H1 (cell line): ENCODE results near the gene BTNL2. TPM values are rescaled to one million over a fixed set of nuclear protein-coding genes. Genes with fewer than 3 reads are reported as not detected.

ENCODE experiments used
- CTCF ChIA-PET: fragments of 300-600 bp; sonication (Branson Sonifier 250); formaldehyde crosslinking; loops from one replicate; lab custom pipeline; 2021; ENCODE audit not compliant: partially characterized antibody; lab: Charles Lee
- POLR2A ChIA-PET: fragments of 300-600 bp; sonication (Branson Sonifier 250); formaldehyde crosslinking; loops from one replicate; lab custom pipeline; 2021; ENCODE audit warnings: inconsistent platforms; ENCODE audit not compliant: partially characterized antibody; lab: Charles Lee
- DNase-seq, 2 experiments: peaks; one replicate each; pipeline versions ENCODE4 v3.0.0 to v3.0.0-alpha.2; 2010 to 2022; ENCODE audit warnings: low spot score in 2 of 2, low read depth in 1 of 2, mixed read lengths in 1 of 2
- FAIRE-seq: peaks from 2 replicates; lab custom pipeline; 2011; peaks lifted over from hg19 to GRCh38; lab: Jason Lieb, UNC
- H2AFZ ChIP-seq: 2 replicates; pipeline ENCODE4 v1.8.1; 2012; ENCODE audit warnings: low read length, inconsistent platforms
- H2AK5ac ChIP-seq: 2 replicates; pipeline ENCODE4 v1.6.1; 2013; ENCODE audit warnings: low read depth, low read length
- H2BK120ac ChIP-seq: replicated peaks from 2 replicates; pipeline ENCODE3; 2013; ENCODE audit warnings: low read depth, low read length, inconsistent platforms
- H2BK12ac ChIP-seq: 2 replicates; pipeline ENCODE4 v1.6.1; 2013; ENCODE audit warnings: low read depth, low read length
- H2BK15ac ChIP-seq: 2 replicates; pipeline ENCODE4 v1.6.1; 2013; ENCODE audit warnings: low read length
- H2BK20ac ChIP-seq: 2 replicates; pipeline ENCODE4 v1.6.1; 2013; ENCODE audit warnings: low read length
- H2BK5ac ChIP-seq: 2 replicates; pipeline ENCODE4 v1.6.1; 2013; ENCODE audit warnings: low read depth, low read length
- H3K14ac ChIP-seq: 2 replicates; pipeline ENCODE4 v1.6.1; 2013; ENCODE audit warnings: inconsistent platforms; ENCODE audit not compliant: insufficient read length
- H3K18ac ChIP-seq: 2 replicates; pipeline ENCODE4 v1.6.1; 2013; ENCODE audit warnings: low read length; ENCODE audit errors: extremely low read depth
- H3K23ac ChIP-seq: 2 replicates; pipeline ENCODE4 v1.6.1; 2013; ENCODE audit warnings: inconsistent platforms; ENCODE audit not compliant: insufficient read length
- H3K23me2 ChIP-seq: 2 replicates; pipeline ENCODE4 v1.6.1; 2013; ENCODE audit warnings: low read depth, low read length
- H3K27ac ChIP-seq: 2 replicates; pipeline ENCODE4 v1.6.1; 2011; ENCODE audit warnings: low read depth, low read length, inconsistent platforms
- H3K27me3 ChIP-seq, 4 experiments: replicated peaks in 1 of 4; 1 replicate in 1 of 4; 2 replicates in 3 of 4; pipeline versions ENCODE4 v1.6.1 to v1.8.1; 2011 to 2013; ENCODE audit warnings: low read length in 3 of 4, mild to moderate bottlenecking in 3 of 4, inconsistent platforms in 2 of 4, mixed read lengths in 2 of 4, moderate library complexity in 1 of 4; ENCODE audit not compliant: control insufficient read depth in 3 of 4, insufficient read depth in 3 of 4; ENCODE audit errors: extremely low read depth in 1 of 4
- H3K36me3 ChIP-seq, 4 experiments: 2 replicates each; pipeline versions ENCODE4 v1.6.1 to v1.8.1; 2011 to 2013; ENCODE audit warnings: mild to moderate bottlenecking in 4 of 4, low read length in 3 of 4, moderate library complexity in 2 of 4, control low read depth in 1 of 4, inconsistent platforms in 1 of 4; ENCODE audit not compliant: insufficient read depth in 4 of 4, control insufficient read depth in 2 of 4
- H3K4ac ChIP-seq: replicated peaks from 2 replicates; pipeline ENCODE3; 2013; ENCODE audit warnings: low read length, low read depth, mixed read lengths, inconsistent platforms; ENCODE audit not compliant: insufficient read length
- H3K4me1 ChIP-seq, 4 experiments: replicated peaks in 1 of 4; 1 replicate in 1 of 4; 2 replicates in 3 of 4; pipeline versions ENCODE4 v1.6.1 to v1.8.1; 2011 to 2013; ENCODE audit warnings: low read length in 3 of 4, inconsistent platforms in 2 of 4, mixed read lengths in 1 of 4; ENCODE audit not compliant: insufficient read depth in 4 of 4, control insufficient read depth in 3 of 4
- H3K4me2 ChIP-seq, 2 experiments: 2 replicates each; pipeline versions ENCODE4 v1.6.1 to v1.8.1; 2011 to 2013; ENCODE audit warnings: low read depth in 2 of 2, low read length in 2 of 2, control low read depth in 1 of 2, inconsistent platforms in 1 of 2, mild to moderate bottlenecking in 1 of 2; ENCODE audit not compliant: insufficient read depth in 1 of 2
- H3K4me3 ChIP-seq, 4 experiments: fragments of 200-600, 300-600 bp in 1 of 4; sonication (generic), shearing (Covaris generic), sonication (Bioruptor Twin) in 1 of 4; 2 replicates each; pipeline versions ENCODE4 v1.5.1 to v1.8.1; 2011 to 2016; ENCODE audit warnings: low read length in 4 of 4, low read depth in 3 of 4, control low read depth in 2 of 4, inconsistent platforms in 2 of 4, mild to moderate bottlenecking in 2 of 4, mixed read lengths in 1 of 4, moderate library complexity in 1 of 4; ENCODE audit not compliant: insufficient read depth in 2 of 4; ENCODE audit errors: extremely low read depth in 1 of 4
- H3K56ac ChIP-seq: replicated peaks from 2 replicates; pipeline ENCODE3; 2013; ENCODE audit warnings: low read depth, mild to moderate bottlenecking, mixed read lengths, low read length, inconsistent platforms; ENCODE audit not compliant: insufficient read length
- H3K79me1 ChIP-seq: 2 replicates; pipeline ENCODE4 v1.6.1; 2013; ENCODE audit warnings: low read depth, low read length, control low read depth
- H3K79me2 ChIP-seq, 2 experiments: 2 replicates each; pipeline versions ENCODE4 v1.6.1 to v1.8.1; 2012 to 2013; ENCODE audit warnings: low read length in 2 of 2, mild to moderate bottlenecking in 2 of 2, inconsistent platforms in 1 of 2; ENCODE audit not compliant: insufficient read depth in 2 of 2, control insufficient read depth in 1 of 2
- H3K9ac ChIP-seq, 4 experiments: replicated peaks in 1 of 4; 1 replicate in 1 of 4; 2 replicates in 3 of 4; pipeline versions ENCODE4 v1.6.1 to v1.8.1; 2011 to 2013; ENCODE audit warnings: low read depth in 3 of 4, low read length in 3 of 4, control low read depth in 2 of 4, mild to moderate bottlenecking in 2 of 4, moderate library complexity in 2 of 4, inconsistent platforms in 1 of 4; ENCODE audit errors: extremely low read depth in 1 of 4
- H3K9me3 ChIP-seq, 2 experiments: 2 replicates each; pipeline versions ENCODE4 v1.6.1 to v1.8.1; 2012 to 2013; ENCODE audit warnings: mild to moderate bottlenecking in 2 of 2, moderate library complexity in 2 of 2, control low read depth in 1 of 2, inconsistent platforms in 1 of 2, low read depth in 1 of 2, low read length in 1 of 2, mixed read lengths in 1 of 2; ENCODE audit not compliant: insufficient read depth in 2 of 2
- H4K20me1 ChIP-seq, 2 experiments: replicated peaks in 1 of 2; 2 replicates each; pipeline versions ENCODE3 to v1.8.1; 2011 to 2013; ENCODE audit warnings: inconsistent platforms in 2 of 2, low read length in 2 of 2, mild to moderate bottlenecking in 1 of 2; ENCODE audit not compliant: insufficient read depth in 2 of 2, control insufficient read depth in 1 of 2
- H4K5ac ChIP-seq: 2 replicates; pipeline ENCODE4 v1.6.1; 2013; ENCODE audit warnings: low read length, low read depth, mixed read lengths, inconsistent platforms; ENCODE audit not compliant: insufficient read length
- H4K8ac ChIP-seq: 2 replicates; pipeline ENCODE4 v1.8.0; 2013; ENCODE audit warnings: mild to moderate bottlenecking, moderate library complexity, low read length, inconsistent platforms; ENCODE audit not compliant: insufficient read depth; ENCODE audit errors: extremely low read depth
- H4K91ac ChIP-seq: replicated peaks from 2 replicates; pipeline ENCODE3; 2013; ENCODE audit warnings: low read length, mixed read lengths, inconsistent platforms; ENCODE audit not compliant: insufficient read length
- CHD1 ChIP-seq: IDR thresholded peaks from 2 replicates; pipeline ENCODE4 v1.6.1; 2012; ENCODE audit warnings: low read depth, low read length, improper control_type of control experiment
- EGR1 ChIP-seq: IDR thresholded peaks from 2 replicates; pipeline ENCODE4 v1.6.1; 2011; ENCODE audit warnings: low read depth, low read length, borderline replicate concordance
- HDAC6 ChIP-seq: IDR thresholded peaks from one replicate; pipeline ENCODE4 v1.7.1; 2012; ENCODE audit warnings: low read depth, mild to moderate bottlenecking, inconsistent platforms, low read length, moderate library complexity
- NANOG ChIP-seq: IDR thresholded peaks from 2 replicates; pipeline ENCODE4 v1.6.1; 2011; ENCODE audit warnings: low read length, low read depth, mild to moderate bottlenecking, inconsistent platforms; ENCODE audit not compliant: insufficient read depth, poor library complexity, severe bottlenecking
- NRF1 ChIP-seq: IDR thresholded peaks from 2 replicates; pipeline ENCODE4 v1.6.1; 2011; ENCODE audit warnings: mild to moderate bottlenecking, low read depth, low read length, improper control_type of control experiment
- RXRA ChIP-seq: IDR thresholded peaks from 2 replicates; pipeline ENCODE4 v1.6.1; 2011; ENCODE audit warnings: low read depth, mild to moderate bottlenecking, low read length, moderate library complexity; ENCODE audit not compliant: insufficient read depth
- SIRT6 ChIP-seq: IDR thresholded peaks from one replicate; pipeline ENCODE4 v1.7.1; 2012; ENCODE audit warnings: low read length, inconsistent platforms
- WGBS, 2 experiments: shearing (Covaris generic) in 1 of 2; methylation state at CpG; one replicate each; pipeline versions ENCODE4 v1.1.6 to v1.1.7; 2013 to 2015; ENCODE audit warnings: low lambda C conversion rate in 2 of 2, mixed read lengths in 2 of 2, inconsistent platforms in 1 of 2, low coverage in 1 of 2, missing lambda C conversion rate in 1 of 2; ENCODE audit not compliant: insufficient replicate concordance in 2 of 2, insufficient coverage in 1 of 2, insufficient read length in 1 of 2; ENCODE audit errors: extremely low coverage in 1 of 2, missing lambda C conversion rate in 1 of 2; 5-methylcytosine and 5-hydroxymethylcytosine counted together
- polyA plus RNA-seq, 7 experiments: library from polyadenylated mRNA; depleted of rRNA in 3 of 7; stranded (reverse) in 5 of 7; unstranded in 2 of 7; fragments of >200 nt in 5 of 7; fragments of 200-250 nt in 2 of 7; gene quantifications; 1 replicate in 5 of 7; 2 replicates in 1 of 7; 4 replicates in 1 of 7; pipeline versions ENCODE4 v1.2.1 to v1.2.3, GENCODE V29; 2011 to 2013; ENCODE audit warnings: missing spikeins in 2 of 7, mixed read lengths in 2 of 7
- total RNA-seq: library from RNA; stranded (reverse); fragmentation: NEBNext Ultra II Directional; extraction: Animal tissue kit (Norgen Biotek cat#: 25700); gene quantifications from 2 replicates; pipeline ENCODE4 v1.2.1, GENCODE V29; 2021
- TF ChIP-seq, protein P1 (sequence below): IDR thresholded peaks from 2 replicates; pipeline ENCODE4 v1.6.1; 2012; ENCODE audit warnings: inconsistent platforms

BTNL2 gene
- total and polyA plus RNA-seq, 2 of the 8 experiments (the other 6 are each of a cell fraction or from before 2014, with no cell fraction given) = not detected

DNA sequence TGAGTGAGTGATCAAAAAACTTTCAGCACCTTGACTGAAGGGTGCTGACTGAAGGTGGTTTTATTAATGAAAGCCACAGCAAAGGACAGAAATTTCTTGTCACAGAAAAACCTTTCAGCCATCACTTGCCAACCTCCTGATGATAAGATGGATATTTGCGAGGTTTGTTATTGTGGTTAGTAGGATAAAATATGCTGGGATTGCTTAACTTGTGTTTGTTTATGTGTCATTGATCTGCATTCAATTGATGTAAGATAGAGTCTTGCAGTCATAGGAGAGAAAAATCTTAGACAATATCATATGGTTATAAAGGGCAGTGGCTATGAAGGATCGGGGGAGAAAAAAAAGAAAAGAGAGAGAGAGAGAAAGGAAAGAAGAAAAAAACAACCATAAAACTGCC lies 36.5 kb downstream of the BTNL2 start:
- H3K4ac ChIP-seq = no peak overlapping the region
- H4K5ac ChIP-seq = no peak overlapping the region
- no peak overlapping the region for H3K4me3 ChIP-seq
- H3K23ac ChIP-seq = no peak overlapping the region
- no peak overlapping the region for H3K4me2 ChIP-seq
- no peak overlapping the region for H2AK5ac ChIP-seq
- H2BK120ac ChIP-seq = no peak overlapping the region
- POLR2A ChIA-PET = no interaction called here
- H3K27me3 ChIP-seq = no peaks in the 10 kb centered on the region
- H2BK20ac ChIP-seq = no peak overlapping the region
- WGBS, 2 experiments = 81% methylated on average over 2 of the region's 2 CpGs; no CpG with 5 or more reads in 1 of the 2 experiments
- no peak overlapping the region for H2AFZ ChIP-seq
- no peak overlapping the region for H4K8ac ChIP-seq
- H4K91ac ChIP-seq = no peak overlapping the region
- H3K14ac ChIP-seq = no peak overlapping the region
- H3K79me1 ChIP-seq = no peaks in the 10 kb centered on the region
- H3K23me2 ChIP-seq = peaks cover 2% of the 10 kb centered on the region; the same call in 1 of the 2 replicates
- no peaks in the 10 kb centered on the region for H3K79me2 ChIP-seq
- no peak overlapping the region for H2BK5ac ChIP-seq
- no peaks in the 10 kb centered on the region for H3K4me1 ChIP-seq
- H2BK12ac ChIP-seq = no peak overlapping the region
- no peaks in the 10 kb centered on the region for H4K20me1 ChIP-seq
- CTCF ChIA-PET = interaction anchor here (0.6 kb wide), 1 partner anchor 43 kb away, joined by 3 read pairs; no protein-coding TSS in a partner anchor
- TF ChIP-seq NANOG = no peak
- no peak for TF ChIP-seq RXRA
- TF ChIP-seq SIRT6 = no peak
- no peak for TF ChIP-seq NRF1
- TF ChIP-seq, protein P1, sequence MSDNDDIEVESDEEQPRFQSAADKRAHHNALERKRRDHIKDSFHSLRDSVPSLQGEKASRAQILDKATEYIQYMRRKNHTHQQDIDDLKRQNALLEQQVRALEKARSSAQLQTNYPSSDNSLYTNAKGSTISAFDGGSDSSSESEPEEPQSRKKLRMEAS = no peak
- no peak for TF ChIP-seq HDAC6
- no peak for TF ChIP-seq EGR1
- TF ChIP-seq CHD1 = no peak
- no peaks in the 10 kb centered on the region for H3K9me3 ChIP-seq
- H3K9ac ChIP-seq = no peak overlapping the region
- H3K56ac ChIP-seq = no peak overlapping the region
- FAIRE-seq = no peak
- no peaks in the 10 kb centered on the region for H3K36me3 ChIP-seq
- DNase-seq = no peak
- no peak overlapping the region for H2BK15ac ChIP-seq
- no peak overlapping the region for H3K27ac ChIP-seq
- no peak overlapping the region for H3K18ac ChIP-seq
